Bronchus fibroblast of lung (primary cell): ENCODE results near the gene SOCS1. TPM values are rescaled to one million over a fixed set of nuclear protein-coding genes. Genes with fewer than 3 reads are reported as not detected.

Experiments used
- total RNA-seq: library from RNA; depleted of rRNA; stranded (reverse); fragments of >200 nt; gene quantifications from 2 replicates; pipeline ENCODE4 v1.2.3, GENCODE V29; 2015

Gene SOCS1, protein sequence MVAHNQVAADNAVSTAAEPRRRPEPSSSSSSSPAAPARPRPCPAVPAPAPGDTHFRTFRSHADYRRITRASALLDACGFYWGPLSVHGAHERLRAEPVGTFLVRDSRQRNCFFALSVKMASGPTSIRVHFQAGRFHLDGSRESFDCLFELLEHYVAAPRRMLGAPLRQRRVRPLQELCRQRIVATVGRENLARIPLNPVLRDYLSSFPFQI
- 10.6 and 11.1 TPM in 2 replicates for total RNA-seq

DNA sequence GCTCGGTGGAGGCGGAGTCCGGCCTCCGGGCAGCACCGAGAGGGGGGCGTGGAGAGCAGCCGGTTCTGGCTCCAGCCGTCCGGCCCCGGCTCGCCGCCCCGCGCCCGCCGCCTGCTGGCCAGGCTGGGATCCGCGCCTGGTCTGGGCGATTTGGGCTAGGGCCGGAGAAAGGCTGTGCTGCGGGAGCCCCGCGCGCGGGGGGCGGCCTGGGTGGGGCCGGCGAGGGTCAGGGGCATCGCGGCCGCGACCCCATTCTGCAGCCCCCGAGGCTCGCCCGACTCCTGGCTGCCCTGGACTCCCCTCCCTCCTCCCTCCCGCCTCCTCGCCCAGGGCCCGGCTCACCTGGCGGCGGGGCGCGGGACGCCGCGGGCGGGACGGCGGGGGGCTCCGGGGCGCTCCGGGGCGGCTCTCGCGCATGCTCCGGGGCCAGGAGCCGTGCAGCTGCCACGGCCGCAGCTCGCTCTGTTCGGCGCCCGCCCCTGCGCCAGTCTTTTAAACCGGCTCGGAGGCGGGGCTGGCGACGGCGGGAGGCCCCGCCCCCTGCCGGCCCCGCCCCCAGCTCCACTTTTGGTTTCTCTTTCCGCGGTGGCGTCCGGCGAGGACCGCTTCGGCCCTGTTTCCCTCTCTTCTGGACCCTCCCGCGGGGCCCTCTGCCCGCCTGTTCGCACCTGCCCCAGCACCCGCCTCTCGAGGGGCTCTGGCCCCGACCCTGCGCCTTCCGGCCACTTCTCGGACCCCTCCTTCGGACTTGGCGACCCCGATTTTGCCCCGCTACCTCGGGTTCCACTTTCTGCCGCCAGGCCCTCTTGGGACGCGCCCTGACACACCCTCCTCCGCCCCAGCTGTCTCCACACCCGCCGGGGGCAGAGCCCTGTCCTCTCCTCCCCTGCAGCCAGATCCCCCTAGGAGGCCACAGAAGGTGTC lies at the start of gene SOCS1:
Gene SOCS1, minus strand, starts transcription at position 468 of the 924 bp plus-strand sequence. CDS start 726 bp downstream, outside the sequence.

DNA sequence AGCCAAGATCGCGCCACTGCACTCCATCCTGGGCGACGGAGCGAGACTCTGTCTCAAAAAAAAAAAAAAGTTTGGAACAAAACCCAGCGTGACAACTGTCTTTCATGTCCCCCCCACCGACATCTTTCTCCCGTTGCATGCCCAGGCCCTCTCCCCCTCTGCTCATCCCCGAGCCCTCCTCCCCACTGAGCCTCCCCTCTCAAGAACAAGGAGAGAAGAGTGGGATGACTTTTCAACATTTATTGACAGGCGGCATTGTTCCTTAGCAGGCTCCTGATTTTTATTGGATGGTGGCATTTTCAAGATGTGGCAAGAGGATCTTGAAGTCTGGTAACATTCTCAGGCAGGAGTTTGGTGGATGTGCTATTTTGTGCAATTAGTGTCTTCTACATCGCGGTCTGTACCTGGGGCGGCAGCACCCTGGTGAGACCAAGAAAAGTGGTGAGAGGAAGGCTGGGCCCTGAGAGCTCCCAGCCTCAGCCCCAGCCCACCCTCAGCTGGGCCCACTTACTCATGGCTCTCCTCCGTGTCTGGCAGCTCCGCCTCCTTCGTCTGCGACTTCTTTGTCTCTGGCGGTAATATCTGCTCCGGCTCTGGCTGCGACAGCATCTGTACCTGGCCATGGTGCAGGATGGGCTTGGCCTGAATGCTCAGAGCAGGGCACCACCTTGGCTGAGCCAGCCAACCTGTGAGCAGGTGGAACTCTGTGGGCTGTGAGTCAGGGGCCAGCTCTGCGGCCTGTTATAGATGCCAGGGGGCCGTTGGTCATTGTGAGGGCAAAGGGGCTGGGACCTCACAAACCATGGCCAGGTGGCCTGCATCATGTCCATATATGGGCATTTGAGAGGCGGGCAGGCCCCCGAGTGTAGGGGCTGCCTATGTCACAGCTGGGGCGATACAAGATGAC lies 24.9 kb upstream of the SOCS1 start, which contains the start of gene PRM1:
Gene PRM1, minus strand, starts transcription at position 715 of the 907 bp plus-strand sequence. Its CDS starts 92 bp downstream, at position 623.

DNA sequence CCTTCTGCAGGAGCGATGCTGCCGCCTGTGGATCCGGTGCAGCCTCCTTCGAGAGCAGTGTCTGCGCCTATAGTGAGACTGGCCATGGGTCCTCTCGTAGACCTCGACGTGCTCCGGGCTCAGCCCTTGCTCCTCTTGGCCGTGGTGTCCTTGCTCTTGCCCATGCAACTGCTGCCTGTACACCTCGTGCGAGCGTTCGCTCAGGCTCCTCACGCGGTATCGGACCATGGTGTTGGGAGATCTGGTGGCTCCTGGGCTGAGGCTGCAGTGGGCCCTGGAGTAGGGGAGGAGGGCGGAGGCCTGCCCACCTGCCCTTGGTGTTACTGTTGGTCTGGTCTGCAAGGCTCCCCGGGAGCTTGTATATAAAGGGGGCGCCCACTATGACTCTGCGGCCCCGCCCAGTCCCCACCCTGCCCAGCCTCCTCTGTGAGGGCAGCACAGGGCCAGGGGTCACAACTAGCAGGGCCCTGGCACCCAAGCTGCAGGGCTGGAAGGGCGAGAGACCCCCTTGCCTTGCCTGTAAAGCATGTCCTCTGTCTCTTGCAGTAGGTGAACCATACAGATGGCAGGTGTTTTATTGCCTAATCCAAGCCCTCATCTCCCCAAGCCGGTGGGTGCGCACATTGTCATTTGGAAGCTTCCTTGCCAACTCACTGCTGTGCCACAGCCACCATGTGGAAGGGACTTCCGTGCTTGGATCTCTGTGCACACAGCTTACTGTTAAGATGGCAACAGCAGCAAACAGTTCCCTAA lies 20.3 kb upstream of the SOCS1 start, which contains the start of gene PRM2:
Gene PRM2, minus strand, starts transcription at position 338 of the 753 bp plus-strand sequence. Its CDS starts 110 bp downstream, at position 228.

DNA sequence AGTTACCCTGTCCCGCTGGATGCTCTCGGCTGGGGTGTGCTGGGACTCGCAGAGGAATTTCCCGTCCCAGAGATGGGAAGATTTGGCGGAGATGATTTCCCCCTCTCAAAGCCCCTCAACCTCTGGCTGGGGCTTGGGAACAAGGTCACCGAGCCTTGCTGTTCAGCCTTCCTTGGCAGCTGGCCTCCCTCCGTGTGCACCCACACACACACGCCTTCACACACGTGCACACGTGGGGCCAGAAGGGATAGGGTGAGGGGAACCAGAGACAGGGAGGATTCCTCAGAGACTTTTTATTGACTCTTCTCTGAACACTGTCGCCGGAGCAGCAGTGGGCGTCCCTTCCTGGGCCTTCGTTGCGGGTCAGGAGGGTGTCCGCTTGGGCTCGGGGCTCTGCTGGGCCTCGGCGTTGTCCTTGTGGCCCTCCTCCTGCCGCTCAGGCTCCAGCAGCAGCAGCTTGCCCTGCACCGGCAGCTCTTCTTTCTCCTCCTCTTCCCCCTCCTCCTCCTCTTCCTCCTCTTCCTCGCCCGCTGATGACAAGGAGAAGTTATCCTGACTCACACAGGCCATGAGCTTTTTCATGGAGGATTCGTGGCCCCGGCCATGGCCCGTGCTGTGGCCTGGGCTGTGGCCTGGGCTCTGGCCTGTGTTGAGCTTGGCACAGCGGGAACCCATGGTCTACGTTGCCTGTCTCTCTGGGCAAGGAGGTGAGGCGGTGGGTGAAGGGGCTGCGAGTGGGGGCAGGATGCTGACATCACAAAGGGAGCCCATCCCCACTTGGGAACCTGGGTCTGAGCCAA lies 17.1 kb upstream of the SOCS1 start, which contains the start of gene PRM3:
Gene PRM3, minus strand, starts transcription at position 709 of the 800 bp plus-strand sequence. Its CDS starts 34 bp downstream, at position 675.

DNA sequence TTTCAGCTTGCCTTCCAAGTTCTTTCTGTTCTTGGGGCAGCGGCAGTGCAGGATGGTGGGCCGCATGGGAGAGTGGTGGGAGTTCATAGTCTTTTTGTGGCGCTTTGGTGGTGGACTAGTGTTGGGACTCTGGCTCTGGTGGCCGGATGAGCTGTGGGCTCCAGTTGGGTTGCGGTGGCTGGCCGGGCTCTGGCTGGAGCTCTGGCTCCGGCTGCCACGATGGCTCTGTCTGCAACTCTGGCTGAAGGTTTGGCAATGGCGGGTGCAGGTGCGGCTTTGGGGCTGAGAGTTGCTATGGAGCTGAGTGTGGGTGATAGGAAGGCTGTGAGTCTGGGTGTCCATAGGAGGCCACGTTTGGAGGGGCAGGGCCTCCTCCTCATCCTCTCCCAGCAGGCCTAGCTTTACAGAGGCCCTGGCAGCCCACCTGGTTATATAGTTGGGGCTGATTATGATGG lies 12.9 kb upstream of the SOCS1 start, which contains the start of gene TNP2:
Gene TNP2, minus strand, starts transcription at position 405 of the 455 bp plus-strand sequence. Its CDS starts 63 bp downstream, at position 342.

Other genes with a start within 250 kb of the SOCS1 start
- gene TNP2, start 13.1 kb upstream of the SOCS1 start, total RNA-seq, result not detected in 2 replicates
- not detected in 2 replicates for gene PRM3, start 17.4 kb upstream of the SOCS1 start, total RNA-seq
- gene PRM2, start 20.3 kb upstream of the SOCS1 start, total RNA-seq, result not detected in 2 replicates
- not detected in 2 replicates for gene PRM1, start 25.1 kb upstream of the SOCS1 start, total RNA-seq
- 12.0 and 16.0 TPM in 2 replicates for gene RMI2, start 89.3 kb upstream of the SOCS1 start, total RNA-seq